K562 (cell line): ENCODE data around the gene OSTF1. TPM values are rescaled to one million over a fixed set of nuclear protein-coding genes. Genes with fewer than 3 reads are reported as not detected.
A peak's percentile ranks its signal among the peaks of the same experiment; 100 is the strongest.

ENCODE experiments used
- ATAC-seq: fragments of 200-7000 bp; cut with Tn5 transposase; 3 replicates; pipeline ENCODE4 v1.9.1; 2020; ENCODE audit warnings: moderate library complexity
- BruUV-seq: library from RNA; stranded (reverse); fragments of 400-500 nt; replicated peaks from 2 replicates; lab custom pipeline; 2021; lab: Mats Ljungman, UMichigan
- CTCF ChIA-PET: fragments of 300-600 bp; formaldehyde crosslinking; extraction: SDS; loops from one replicate; lab custom pipeline; 2021; ENCODE audit warnings: low intra/inter-chr PET ratio; lab: Yijun Ruan, JAX
- POLR2A ChIA-PET: fragments of 300-600, 350-650 bp; sonication (Branson Sonifier 250); formaldehyde crosslinking; extraction: SDS; loops from one replicate; lab custom pipeline; 2021; ENCODE audit warnings: antibody characterized with exemption, inconsistent platforms; lab: Yijun Ruan, JAX
- DNase-seq, 4 experiments: peaks; one replicate each; pipeline versions ENCODE4 v3.0.0 to v3.0.0-alpha.2; 2011 to 2018; ENCODE audit warnings: low spot score in 3 of 4, mixed read lengths in 3 of 4; ENCODE audit errors: extremely low read depth in 1 of 4
- FAIRE-seq: peaks from 2 replicates; lab custom pipeline; 2011; peaks lifted over from hg19 to GRCh38; lab: Jason Lieb, UNC
- H2AFZ ChIP-seq: 2 replicates; pipeline ENCODE4 v1.6.0; 2011; ENCODE audit warnings: low read depth, low read length, control low read depth, inconsistent platforms
- H3K27ac ChIP-seq: fragments of 200-600 bp; 3 replicates; pipeline ENCODE4 v1.8.0; 2011; ENCODE audit warnings: low read depth, mild to moderate bottlenecking, control low read depth, inconsistent platforms, low read length, moderate library complexity, mixed read lengths; ENCODE audit errors: extremely low read depth
- H3K27me3 ChIP-seq, 2 experiments: fragments of 300-600 bp in 1 of 2; 2 replicates in 1 of 2; 3 replicates in 1 of 2; pipeline versions ENCODE4 v1.6.0 to v1.8.0; 2011; ENCODE audit warnings: inconsistent platforms in 2 of 2, low read length in 2 of 2, mild to moderate bottlenecking in 1 of 2, mixed read lengths in 1 of 2, moderate library complexity in 1 of 2; ENCODE audit not compliant: control insufficient read depth in 2 of 2, insufficient read depth in 2 of 2
- H3K36me3 ChIP-seq: fragments of 300-600 bp; 3 replicates; pipeline ENCODE4 v1.8.0; 2011; ENCODE audit warnings: mild to moderate bottlenecking, low read length, inconsistent platforms; ENCODE audit not compliant: control insufficient read depth, insufficient read depth
- H3K4me1 ChIP-seq, 2 experiments: fragments of 200-600 bp in 1 of 2; replicated peaks in 1 of 2; 2 replicates in 1 of 2; 3 replicates in 1 of 2; pipeline versions ENCODE4 v1.5.1 to v1.8.0; 2011; ENCODE audit warnings: inconsistent platforms in 2 of 2, low read length in 2 of 2, mild to moderate bottlenecking in 1 of 2, mixed read lengths in 1 of 2, moderate library complexity in 1 of 2; ENCODE audit not compliant: control insufficient read depth in 2 of 2, insufficient read depth in 2 of 2
- H3K4me2 ChIP-seq: 2 replicates; pipeline ENCODE4 v1.6.1; 2011; ENCODE audit warnings: low read length, control low read depth, inconsistent platforms, mixed read lengths; ENCODE audit not compliant: insufficient read depth
- H3K4me3 ChIP-seq: fragments of 200-600 bp; sonication (generic), shearing (Covaris generic); 2 replicates; pipeline ENCODE4 v1.5.1; 2016; ENCODE audit warnings: control low read depth, inconsistent platforms
- H3K79me2 ChIP-seq: fragments of 200-600 bp; 3 replicates; pipeline ENCODE4 v1.8.0; 2011; ENCODE audit warnings: low read length, inconsistent platforms; ENCODE audit not compliant: control insufficient read depth, insufficient read depth
- H3K9ac ChIP-seq, 2 experiments: 2 replicates each; pipeline versions ENCODE4 v1.6.0 to v1.6.1; 2011; ENCODE audit warnings: low read depth in 2 of 2, low read length in 2 of 2, control low read depth in 1 of 2, inconsistent platforms in 1 of 2, mild to moderate bottlenecking in 1 of 2, mixed read lengths in 1 of 2; ENCODE audit not compliant: insufficient read depth in 1 of 2
- H3K9me1 ChIP-seq: one replicate; pipeline ENCODE4 v1.6.0; 2011; ENCODE audit warnings: inconsistent platforms, mild to moderate bottlenecking, low read length, moderate library complexity; ENCODE audit not compliant: control insufficient read depth, insufficient read depth
- H3K9me3 ChIP-seq: replicated peaks from 2 replicates; pipeline ENCODE4 v1.5.1; 2011; ENCODE audit warnings: low read depth, low read length, inconsistent platforms; ENCODE audit not compliant: control insufficient read depth, insufficient read depth
- H4K20me1 ChIP-seq: replicated peaks from 2 replicates; pipeline ENCODE4 v1.6.1; 2011; ENCODE audit warnings: low read length, inconsistent platforms, mixed read lengths; ENCODE audit not compliant: control insufficient read depth, insufficient read depth
- ARID1B ChIP-seq: fragments of 450-650 bp; IDR thresholded peaks from 2 replicates; pipeline ENCODE4 v1.6.1; 2016; ENCODE audit warnings: antibody characterized with exemption, mild to moderate bottlenecking, inconsistent platforms
- KLF6 ChIP-seq: fragments of 250-450 bp; sonication (Bioruptor Pico); IDR thresholded peaks from 2 replicates; pipeline ENCODE4 v1.4.0; 2020; ENCODE audit warnings: mild to moderate bottlenecking, moderate library complexity, borderline replicate concordance
- NFIC ChIP-seq: fragments of 450-650 bp; IDR thresholded peaks from 2 replicates; pipeline ENCODE4 v1.6.1; 2017; ENCODE audit warnings: mild to moderate bottlenecking, inconsistent platforms
- SOX6 ChIP-seq: fragments of 450-650 bp; IDR thresholded peaks from 2 replicates; pipeline ENCODE4 v1.6.1; 2014; ENCODE audit warnings: mild to moderate bottlenecking
- TCF3 ChIP-seq: sonication (generic); formaldehyde crosslinking; IDR thresholded peaks from 2 replicates; pipeline ENCODE4 v1.4.0; 2020; ENCODE audit warnings: mild to moderate bottlenecking, missing genetic modification reagents
- ZBTB2 ChIP-seq: fragments of 450-650 bp; IDR thresholded peaks from 2 replicates; pipeline ENCODE4 v1.6.1; 2016; ENCODE audit warnings: antibody characterized with exemption
- ZHX1 ChIP-seq: fragments of 150-350 bp; conservative IDR thresholded peaks from 2 replicates; pipeline ENCODE4 v1.6.1; 2014; ENCODE audit warnings: low read length
- ZNF140 ChIP-seq: fragments of 250-450 bp; sonication (Bioruptor Pico); IDR thresholded peaks from 2 replicates; pipeline ENCODE4 v1.8.0; 2021; ENCODE audit warnings: moderate library complexity, mild to moderate bottlenecking, inconsistent platforms
- ZNF77 ChIP-seq: fragments of 250-450 bp; sonication (Bioruptor Pico); IDR thresholded peaks from 2 replicates; pipeline ENCODE4 v1.5.0; 2020
- WGBS: fragments of 100-300 bp; shearing (Covaris generic); methylation state at CpG from one replicate; pipeline ENCODE4 v1.1.6; 2016; ENCODE audit warnings: low coverage, mixed read lengths; ENCODE audit not compliant: insufficient coverage; ENCODE audit errors: missing lambda C conversion rate; 5-methylcytosine and 5-hydroxymethylcytosine counted together
- in situ Hi-C: fragments of 300-500 bp; cut with MboI; formaldehyde crosslinking; loops from 4 replicates; pipeline ENCODE4 v1.15.0; 2018; ENCODE audit warnings: inconsistent platforms, mixed read lengths
- intact Hi-C: fragments of 100-400 bp; cut with micrococcal nuclease; formaldehyde crosslinking; loops from 2 replicates; pipeline ENCODE4 v1.14.2; 2022
- polyA plus RNA-seq, 8 experiments: library from polyadenylated mRNA; depleted of rRNA in 4 of 8; stranded (reverse) in 5 of 8; unstranded in 3 of 8; fragments of >200 nt; fragmentation: Nextera tagmentation in 2 of 8; fragmentation: Illumina TruSeq in 1 of 8; extraction: Ambion mirVana in 2 of 8; extraction: Trizol in 1 of 8; gene quantifications; 2 replicates each; pipeline versions ENCODE4 v1.2.1 to v1.2.3, GENCODE V29; 2011 to 2014; ENCODE audit warnings: inconsistent platforms in 1 of 8, missing spikeins in 1 of 8
- total RNA-seq, 7 experiments: library from RNA; depleted of rRNA in 6 of 7; stranded (reverse); fragments of >200 nt in 6 of 7; fragmentation: Illumina TruSeq in 2 of 7; extraction: Trizol in 2 of 7; gene quantifications; 2 replicates each; pipeline versions ENCODE4 v1.2.1 to v1.2.3, GENCODE V29; 2011 to 2021; ENCODE audit warnings: low replicate concordance in 1 of 7
- TF ChIP-seq, protein P1 (sequence below): fragments of 150-350 bp; IDR thresholded peaks from 2 replicates; pipeline ENCODE4 v1.6.1; 2014; ENCODE audit warnings: low read depth, mild to moderate bottlenecking, low read length, borderline replicate concordance
- TF ChIP-seq, protein P2 (sequence below): sonication (generic); formaldehyde crosslinking; IDR thresholded peaks from 2 replicates; pipeline ENCODE4 v1.9.0; 2022; ENCODE audit warnings: mild to moderate bottlenecking, missing genetic modification reagents
- TF ChIP-seq, protein P3 (sequence below): fragments of 250-450 bp; sonication (Bioruptor Pico); IDR thresholded peaks from 2 replicates; pipeline ENCODE4 v1.8.0; 2021; ENCODE audit warnings: borderline replicate concordance, mild to moderate bottlenecking, moderate library complexity; ENCODE audit not compliant: poor library complexity, severe bottlenecking

Gene OSTF1
- total and polyA plus RNA-seq, 9 of the 15 experiments (the other 6 are each of a cell fraction or from before 2014, with no cell fraction given), result 15.0 to 37.3 (median 23.0) TPM

DNA sequence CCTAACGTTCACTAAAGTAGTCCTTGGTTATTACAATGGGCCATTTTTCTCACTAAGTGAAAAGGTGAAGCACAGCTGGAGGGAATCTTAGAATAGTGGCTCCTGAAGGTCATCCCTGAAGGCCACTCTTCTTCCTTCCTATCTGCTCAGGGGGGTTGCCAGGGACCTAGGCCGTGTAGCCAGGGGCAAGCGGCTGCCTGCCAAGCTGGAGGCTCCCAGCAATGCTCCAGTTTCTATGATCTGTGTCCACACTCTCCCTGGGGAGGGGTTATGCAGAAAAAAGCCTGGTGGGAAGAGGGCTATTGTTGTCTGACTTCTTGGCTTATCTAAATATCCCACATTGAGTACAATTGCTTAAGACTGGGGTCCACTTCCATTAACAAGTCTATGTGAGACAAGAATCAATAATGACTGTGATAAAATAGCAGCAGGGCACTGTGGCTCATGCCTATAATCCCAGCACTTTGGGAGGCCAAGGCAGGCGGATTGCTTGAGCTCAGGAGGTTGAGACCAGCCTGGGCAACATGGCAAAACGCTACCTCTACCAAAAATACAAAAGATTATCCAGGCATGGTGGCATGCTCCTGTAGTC is 4.1 kb upstream of the OSTF1 start:
- Histone ChIP-seq H3K9me3 (no peaks in the 10 kb centered on the region), H3K4me2 (peak overlapping the region; percentile 11; the same call in 1 of the 2 replicates), H2AFZ (0 out of 2 replicates have a peak overlapping the region, but pooled peaks have one; percentile 24), H3K36me3 (no peaks in the 10 kb centered on the region), H3K9ac (0 out of 4 replicates have a peak overlapping the region, but pooled peaks of 1 of the 2 experiments have one; percentile 5), H3K27ac (no peak overlapping the region), H3K9me1 (no peaks in the 10 kb centered on the region), H3K79me2 (peaks cover 11% of the 10 kb centered on the region), H3K4me3 (no peak overlapping the region), H3K27me3 (no peaks in the 10 kb centered on the region), H3K4me1 (peaks cover 14 to 19% of the 10 kb centered on the region in 2 experiments; a peak in 4 of 5 replicates), H4K20me1 (no peaks in the 10 kb centered on the region)
- POLR2A ChIA-PET, result interaction anchor here (0.7 kb wide), 1 partner anchor 11 kb away, joined by 3 read pairs; no protein-coding TSS in a partner anchor
- WGBS, result 24% methylated on average over 5 of the region's 5 CpGs
- no peak for DNase-seq
- CTCF ChIA-PET, result no interaction called here
- ATAC-seq, result no peak
- in situ Hi-C loops, result no loop called here
- intact Hi-C loops, result no loop called here
- no TSS peak for BruUV-seq
- no peak for FAIRE-seq
- TF ChIP-seq KLF6 (CRISPR knock-in tag), result no peak
- peak; percentile 62 for TF ChIP-seq ARID1B
- TF ChIP-seq, protein P1, sequence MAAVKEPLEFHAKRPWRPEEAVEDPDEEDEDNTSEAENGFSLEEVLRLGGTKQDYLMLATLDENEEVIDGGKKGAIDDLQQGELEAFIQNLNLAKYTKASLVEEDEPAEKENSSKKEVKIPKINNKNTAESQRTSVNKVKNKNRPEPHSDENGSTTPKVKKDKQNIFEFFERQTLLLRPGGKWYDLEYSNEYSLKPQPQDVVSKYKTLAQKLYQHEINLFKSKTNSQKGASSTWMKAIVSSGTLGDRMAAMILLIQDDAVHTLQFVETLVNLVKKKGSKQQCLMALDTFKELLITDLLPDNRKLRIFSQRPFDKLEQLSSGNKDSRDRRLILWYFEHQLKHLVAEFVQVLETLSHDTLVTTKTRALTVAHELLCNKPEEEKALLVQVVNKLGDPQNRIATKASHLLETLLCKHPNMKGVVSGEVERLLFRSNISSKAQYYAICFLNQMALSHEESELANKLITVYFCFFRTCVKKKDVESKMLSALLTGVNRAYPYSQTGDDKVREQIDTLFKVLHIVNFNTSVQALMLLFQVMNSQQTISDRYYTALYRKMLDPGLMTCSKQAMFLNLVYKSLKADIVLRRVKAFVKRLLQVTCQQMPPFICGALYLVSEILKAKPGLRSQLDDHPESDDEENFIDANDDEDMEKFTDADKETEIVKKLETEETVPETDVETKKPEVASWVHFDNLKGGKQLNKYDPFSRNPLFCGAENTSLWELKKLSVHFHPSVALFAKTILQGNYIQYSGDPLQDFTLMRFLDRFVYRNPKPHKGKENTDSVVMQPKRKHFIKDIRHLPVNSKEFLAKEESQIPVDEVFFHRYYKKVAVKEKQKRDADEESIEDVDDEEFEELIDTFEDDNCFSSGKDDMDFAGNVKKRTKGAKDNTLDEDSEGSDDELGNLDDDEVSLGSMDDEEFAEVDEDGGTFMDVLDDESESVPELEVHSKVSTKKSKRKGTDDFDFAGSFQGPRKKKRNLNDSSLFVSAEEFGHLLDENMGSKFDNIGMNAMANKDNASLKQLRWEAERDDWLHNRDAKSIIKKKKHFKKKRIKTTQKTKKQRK, result no peak
- TF ChIP-seq ZNF77, result no peak
- TF ChIP-seq TCF3 (CRISPR knock-in tag), result peak; percentile 39
- TF ChIP-seq, protein P2, sequence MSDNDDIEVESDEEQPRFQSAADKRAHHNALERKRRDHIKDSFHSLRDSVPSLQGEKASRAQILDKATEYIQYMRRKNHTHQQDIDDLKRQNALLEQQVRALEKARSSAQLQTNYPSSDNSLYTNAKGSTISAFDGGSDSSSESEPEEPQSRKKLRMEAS (CRISPR knock-in tag), result no peak
- TF ChIP-seq SOX6, result peak; percentile 64; the same call in 1 of the 2 replicates
- no peak for TF ChIP-seq ZBTB2
- TF ChIP-seq, protein P3, sequence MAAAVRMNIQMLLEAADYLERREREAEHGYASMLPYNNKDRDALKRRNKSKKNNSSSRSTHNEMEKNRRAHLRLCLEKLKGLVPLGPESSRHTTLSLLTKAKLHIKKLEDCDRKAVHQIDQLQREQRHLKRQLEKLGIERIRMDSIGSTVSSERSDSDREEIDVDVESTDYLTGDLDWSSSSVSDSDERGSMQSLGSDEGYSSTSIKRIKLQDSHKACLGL (CRISPR knock-in tag), result no peak
- TF ChIP-seq NFIC, result no peak
- TF ChIP-seq ZNF140, result no peak
- TF ChIP-seq ZHX1, result no peak
